HG02973 (cell line): ENCODE results near the gene NAB1.

ENCODE experiments used
- ATAC-seq: cut with Tn5 transposase; IDR thresholded peaks from one replicate; pipeline ENCODE4 v1.9.1; 2021; ENCODE audit warnings: moderate library complexity; ENCODE audit not compliant: unreplicated experiment

The NAB1 gene

GRCh38 chr2:190636361-190636760 lies 12.5 kb upstream of the NAB1 start:
- no peak for ATAC-seq

- no peak for ATAC-seq
Observed at GRCh38 chr2:190637281-190637734, 11.6 kb upstream of the NAB1 start.

GRCh38 chr2:190637903-190638618 lies 10.8 kb upstream of the NAB1 start:
- ATAC-seq: no peak

- no peak for ATAC-seq
Observed at GRCh38 chr2:190640117-190640516, 8.8 kb upstream of the NAB1 start.

GRCh38 chr2:190641469-190641868 lies 7.4 kb upstream of the NAB1 start:
- no peak for ATAC-seq

- ATAC-seq: no peak
Observed at GRCh38 chr2:190646780-190647522, 1.9 kb upstream of the NAB1 start.

- ATAC-seq: peak; percentile 65
Observed at GRCh38 chr2:190648289-190649034, 421 bp upstream of the NAB1 start.

- no peak for ATAC-seq
Observed at GRCh38 chr2:190649798-190650390, 1.0 kb downstream of the NAB1 start.

- ATAC-seq: no peak
Observed at GRCh38 chr2:190651413-190651812, 2.5 kb downstream of the NAB1 start.

GRCh38 chr2:190653231-190653630 lies 4.3 kb downstream of the NAB1 start:
- ATAC-seq: no peak

GRCh38 chr2:190653931-190654330 lies 5.0 kb downstream of the NAB1 start:
- no peak for ATAC-seq

GRCh38 chr2:190655113-190655512 lies 6.2 kb downstream of the NAB1 start:
- no peak for ATAC-seq

- ATAC-seq: no peak
Observed at GRCh38 chr2:190655570-190655969, 6.7 kb downstream of the NAB1 start.

- ATAC-seq: no peak
Observed at GRCh38 chr2:190656301-190656700, 7.4 kb downstream of the NAB1 start.

GRCh38 chr2:190657474-190658255 lies 8.8 kb downstream of the NAB1 start:
- no peak for ATAC-seq

- ATAC-seq: no peak
Observed at GRCh38 chr2:190659553-190659952, 10.7 kb downstream of the NAB1 start.

GRCh38 chr2:190662754-190663153 lies 13.9 kb downstream of the NAB1 start:
- no peak for ATAC-seq

- no peak for ATAC-seq
Observed at GRCh38 chr2:190663348-190663747, 14.5 kb downstream of the NAB1 start.

- ATAC-seq: no peak
Observed at GRCh38 chr2:190663839-190664238, 15.0 kb downstream of the NAB1 start.

- no peak for ATAC-seq
Observed at GRCh38 chr2:190664240-190664639, 15.4 kb downstream of the NAB1 start.

- ATAC-seq: no peak
Observed at GRCh38 chr2:190666895-190667294, 18.0 kb downstream of the NAB1 start.
